OCI-LY1 (cell line): ENCODE results near the gene GNA12.

ENCODE experiments used
- EZH2 ChIP-seq: fragments of 200-600 bp; sonication (generic), shearing (Covaris generic); IDR thresholded peaks from 2 replicates; pipeline ENCODE4 v1.8.0; 2017; ENCODE audit warnings: borderline replicate concordance, mixed run types, mild to moderate bottlenecking, antibody characterized with exemption, low read length, moderate library complexity, mixed read lengths
- TF ChIP-seq, protein P1 (sequence below): fragments of 200-600 bp; sonication (generic), shearing (Covaris generic); IDR thresholded peaks from 2 replicates; pipeline ENCODE4 v1.5.1; 2017; ENCODE audit warnings: mild to moderate bottlenecking, antibody characterized with exemption, low read length, moderate library complexity, mixed read lengths

- TF ChIP-seq, protein P1, sequence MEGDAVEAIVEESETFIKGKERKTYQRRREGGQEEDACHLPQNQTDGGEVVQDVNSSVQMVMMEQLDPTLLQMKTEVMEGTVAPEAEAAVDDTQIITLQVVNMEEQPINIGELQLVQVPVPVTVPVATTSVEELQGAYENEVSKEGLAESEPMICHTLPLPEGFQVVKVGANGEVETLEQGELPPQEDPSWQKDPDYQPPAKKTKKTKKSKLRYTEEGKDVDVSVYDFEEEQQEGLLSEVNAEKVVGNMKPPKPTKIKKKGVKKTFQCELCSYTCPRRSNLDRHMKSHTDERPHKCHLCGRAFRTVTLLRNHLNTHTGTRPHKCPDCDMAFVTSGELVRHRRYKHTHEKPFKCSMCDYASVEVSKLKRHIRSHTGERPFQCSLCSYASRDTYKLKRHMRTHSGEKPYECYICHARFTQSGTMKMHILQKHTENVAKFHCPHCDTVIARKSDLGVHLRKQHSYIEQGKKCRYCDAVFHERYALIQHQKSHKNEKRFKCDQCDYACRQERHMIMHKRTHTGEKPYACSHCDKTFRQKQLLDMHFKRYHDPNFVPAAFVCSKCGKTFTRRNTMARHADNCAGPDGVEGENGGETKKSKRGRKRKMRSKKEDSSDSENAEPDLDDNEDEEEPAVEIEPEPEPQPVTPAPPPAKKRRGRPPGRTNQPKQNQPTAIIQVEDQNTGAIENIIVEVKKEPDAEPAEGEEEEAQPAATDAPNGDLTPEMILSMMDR = no peak
- no peak for TF ChIP-seq EZH2
Measured at GRCh38 chr7:2893411-2893861, 49.3 kb upstream of the GNA12 start.
